HG03095 (cell line): Measurements from ENCODE around the gene BTBD9.

Experiments used
- ATAC-seq: cut with Tn5 transposase; IDR thresholded peaks from one replicate; pipeline ENCODE4 v1.9.1; 2021; ENCODE audit warnings: moderate library complexity; ENCODE audit not compliant: unreplicated experiment

Gene BTBD9

GRCh38 chr6:38262609-38263008, 377.1 kb downstream of the BTBD9 start:
- no peak for ATAC-seq

DNA sequence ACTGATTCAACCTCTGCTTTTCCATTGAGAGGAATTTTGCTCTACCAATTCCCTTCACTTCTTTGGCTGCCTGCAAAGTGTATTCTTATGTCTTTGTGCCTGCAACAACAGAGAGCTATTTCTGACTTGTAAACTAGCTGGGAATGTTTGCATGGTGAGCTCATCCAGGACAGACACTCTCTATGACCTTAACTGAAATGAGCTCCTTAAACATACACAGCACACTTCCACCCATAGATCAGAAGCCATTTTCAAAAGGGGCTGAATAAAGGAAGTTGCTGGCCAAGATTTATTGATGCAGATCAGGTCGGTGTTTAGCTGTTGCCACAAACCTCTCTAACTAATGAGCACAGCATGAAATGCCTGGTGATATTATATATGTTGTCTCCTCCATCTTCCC, 377.7 kb downstream of the BTBD9 start:
- ATAC-seq, result no peak

DNA sequence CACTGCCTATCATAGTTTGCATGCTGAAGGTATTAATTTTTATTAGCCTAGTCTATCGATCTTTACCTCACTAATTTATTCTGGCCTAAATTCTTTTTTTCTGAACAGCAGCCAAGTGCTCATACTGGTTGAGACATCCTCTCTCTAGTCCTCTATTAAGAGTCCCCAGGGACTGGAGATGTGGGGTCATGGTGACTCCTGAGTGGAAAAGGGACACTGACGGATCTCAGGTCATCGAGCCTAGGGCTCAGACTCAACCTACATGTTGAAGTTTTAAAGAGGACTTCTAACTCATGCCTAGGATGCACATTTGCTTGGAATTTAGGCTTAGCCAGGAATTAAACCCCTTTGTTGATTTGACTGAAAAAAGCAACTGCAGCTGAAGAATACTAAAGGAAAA, 378.1 kb downstream of the BTBD9 start:
- ATAC-seq, result no peak

GRCh38 chr6:38259736-38260135, 380.0 kb downstream of the BTBD9 start:
- ATAC-seq, result no peak

- no peak for ATAC-seq
These were observed 391.1 kb downstream of the BTBD9 start for GRCh38 chr6:38248500-38249234.

DNA sequence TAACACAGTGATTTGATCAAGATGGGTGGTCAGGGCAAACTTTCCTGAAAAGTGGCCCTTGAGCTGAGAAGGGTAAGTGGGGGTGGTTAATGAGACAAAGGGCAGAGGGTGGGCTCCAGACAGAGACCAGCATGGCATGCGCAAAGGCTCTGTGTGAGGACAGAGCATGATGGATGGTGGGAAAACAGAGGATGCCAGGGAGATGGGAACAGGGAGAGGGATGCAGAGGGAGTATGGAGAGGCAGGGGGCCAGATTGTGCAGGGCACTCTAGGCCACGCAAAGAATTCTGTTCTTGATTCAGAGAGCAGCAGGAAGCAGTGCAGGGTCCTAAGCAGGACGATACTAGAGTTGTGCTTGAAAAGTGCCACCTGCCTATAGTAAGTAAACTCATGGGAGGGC, 394.4 kb downstream of the BTBD9 start:
- no peak for ATAC-seq

DNA sequence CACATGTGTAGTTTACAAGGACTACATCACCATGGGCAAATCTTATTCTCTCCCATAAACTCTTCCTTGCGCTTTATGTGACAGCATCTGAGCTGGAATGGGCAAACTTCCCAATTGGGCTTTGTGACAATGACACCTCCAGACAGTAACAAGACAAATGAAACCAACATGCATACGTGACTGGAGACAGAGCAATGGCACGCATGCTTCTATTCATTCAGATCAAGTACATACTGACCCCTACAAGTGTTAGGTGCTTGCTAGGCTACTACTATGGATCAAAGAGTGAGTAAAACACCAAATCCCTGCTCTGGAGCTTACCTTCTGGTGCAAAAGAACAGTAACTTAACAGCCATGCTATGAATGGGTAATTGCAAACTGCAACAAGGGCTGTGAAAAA, 394.9 kb downstream of the BTBD9 start:
- no peak for ATAC-seq

DNA sequence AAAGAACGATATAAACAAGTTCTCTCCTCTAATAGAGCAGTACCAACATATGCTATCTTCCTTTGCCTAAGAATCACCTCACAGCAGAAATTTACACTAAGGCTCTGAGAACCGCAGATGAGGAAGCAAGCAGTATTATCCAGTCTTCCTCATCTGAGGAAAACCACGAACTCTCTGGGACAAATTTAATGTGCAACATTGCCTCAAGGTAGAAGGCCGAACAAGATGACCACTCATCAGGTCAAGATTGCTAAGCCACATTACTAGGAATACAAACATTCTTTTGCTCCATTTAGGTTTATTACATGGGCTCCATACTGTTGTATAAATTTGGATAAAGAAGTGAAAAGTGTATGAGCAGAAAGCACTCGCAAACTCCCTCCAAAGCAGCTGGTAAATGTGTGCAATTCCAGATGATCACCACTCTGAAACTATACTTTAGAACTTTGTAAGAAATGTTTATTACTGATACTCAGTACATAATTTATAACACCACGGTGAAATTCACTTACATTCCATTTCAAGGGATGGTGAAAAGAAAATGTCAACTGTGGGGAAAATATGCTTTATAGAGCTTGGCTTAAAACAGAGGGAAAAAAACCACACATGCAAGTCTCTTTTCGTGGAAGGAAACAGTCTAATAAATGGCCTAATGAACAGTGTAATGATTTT, 398.4 kb downstream of the BTBD9 start:
- no peak for ATAC-seq

- no peak for ATAC-seq
These were observed 399.8 kb downstream of the BTBD9 start for GRCh38 chr6:38239719-38240451.

- no peak for ATAC-seq
These were observed 403.1 kb downstream of the BTBD9 start for GRCh38 chr6:38236631-38237030.

DNA sequence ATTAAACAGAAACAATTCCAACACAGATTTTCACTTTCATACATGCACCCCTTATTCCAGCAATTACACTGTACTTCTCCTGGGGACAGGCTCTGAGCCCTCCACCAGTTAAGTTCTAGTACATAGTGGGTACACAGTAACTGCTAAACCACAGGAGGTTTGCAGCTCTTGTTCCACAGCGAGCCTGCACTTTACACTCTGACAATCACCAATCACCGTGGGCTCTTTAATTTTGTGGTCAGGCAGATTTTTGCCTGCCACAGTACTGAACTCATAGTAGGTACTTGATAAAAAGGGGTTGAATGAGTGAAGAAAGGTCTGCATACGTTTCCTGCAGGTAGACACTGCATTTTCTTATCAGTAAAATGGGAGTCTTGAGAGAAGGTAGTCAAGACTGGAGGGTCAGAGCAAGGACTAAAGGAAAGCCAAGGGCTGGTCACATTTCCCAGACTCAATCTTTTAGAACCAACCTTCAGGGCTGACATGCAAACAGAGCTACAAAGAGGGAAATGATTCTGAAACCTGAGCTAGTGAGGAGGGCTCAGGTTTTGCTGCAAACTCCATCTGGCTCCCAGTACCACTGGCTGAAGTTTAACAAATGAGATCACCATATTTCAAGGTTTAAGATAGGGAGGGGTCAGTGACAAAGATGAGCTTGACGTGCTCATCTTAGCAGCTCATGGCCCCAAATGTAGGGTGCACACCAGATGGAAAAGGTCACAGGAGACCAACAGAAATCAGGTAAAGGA, 404.6 kb downstream of the BTBD9 start:
- peak; percentile 85 for ATAC-seq

- no peak for ATAC-seq
These were observed 405.6 kb downstream of the BTBD9 start for GRCh38 chr6:38234141-38234540.

- no peak for ATAC-seq
These were observed 406.5 kb downstream of the BTBD9 start for GRCh38 chr6:38233161-38233791.

GRCh38 chr6:38225766-38226165, 414.0 kb downstream of the BTBD9 start:
- no peak for ATAC-seq

DNA sequence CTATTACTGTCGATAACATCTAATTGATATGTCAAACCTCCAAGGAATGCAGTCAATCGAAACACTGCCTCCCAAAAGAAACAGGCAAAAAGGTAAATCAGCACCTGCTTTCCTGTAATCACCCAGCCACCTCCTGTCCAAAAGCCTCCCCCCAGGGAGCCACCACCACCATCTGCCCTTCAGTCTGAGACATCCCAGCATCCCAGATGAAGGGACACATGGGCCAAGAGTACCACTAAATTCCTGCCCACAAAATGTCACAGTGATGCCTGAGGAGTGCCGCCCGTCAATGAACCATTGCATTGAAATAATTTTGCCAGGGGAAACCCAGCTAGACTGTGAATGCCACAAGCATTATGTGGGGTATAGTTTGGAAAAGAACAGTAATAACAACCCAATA, 418.5 kb downstream of the BTBD9 start:
- ATAC-seq, result no peak

GRCh38 chr6:38220069-38220723, 419.5 kb downstream of the BTBD9 start:
- no peak for ATAC-seq

DNA sequence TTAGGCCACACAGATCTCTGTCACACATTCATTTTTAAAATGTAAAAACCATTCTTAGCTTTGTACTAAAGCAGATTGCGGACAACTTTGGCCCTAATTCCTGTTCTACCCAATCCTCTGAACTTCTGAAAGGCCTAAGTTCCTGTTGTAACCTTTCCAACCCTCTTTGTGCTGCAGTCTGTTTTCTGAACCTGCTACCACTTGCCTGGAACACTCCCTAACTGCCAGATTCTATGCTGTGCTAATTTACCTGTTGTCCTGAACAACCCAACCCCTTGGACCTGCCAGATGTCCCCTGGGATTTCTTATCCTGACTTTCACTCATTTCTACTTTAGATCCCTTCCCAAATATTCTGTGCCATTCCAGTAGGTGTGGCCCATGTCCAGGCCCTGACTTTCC, 421.5 kb downstream of the BTBD9 start:
- ATAC-seq, result no peak

GRCh38 chr6:38216451-38216850, 423.3 kb downstream of the BTBD9 start:
- no peak for ATAC-seq

DNA sequence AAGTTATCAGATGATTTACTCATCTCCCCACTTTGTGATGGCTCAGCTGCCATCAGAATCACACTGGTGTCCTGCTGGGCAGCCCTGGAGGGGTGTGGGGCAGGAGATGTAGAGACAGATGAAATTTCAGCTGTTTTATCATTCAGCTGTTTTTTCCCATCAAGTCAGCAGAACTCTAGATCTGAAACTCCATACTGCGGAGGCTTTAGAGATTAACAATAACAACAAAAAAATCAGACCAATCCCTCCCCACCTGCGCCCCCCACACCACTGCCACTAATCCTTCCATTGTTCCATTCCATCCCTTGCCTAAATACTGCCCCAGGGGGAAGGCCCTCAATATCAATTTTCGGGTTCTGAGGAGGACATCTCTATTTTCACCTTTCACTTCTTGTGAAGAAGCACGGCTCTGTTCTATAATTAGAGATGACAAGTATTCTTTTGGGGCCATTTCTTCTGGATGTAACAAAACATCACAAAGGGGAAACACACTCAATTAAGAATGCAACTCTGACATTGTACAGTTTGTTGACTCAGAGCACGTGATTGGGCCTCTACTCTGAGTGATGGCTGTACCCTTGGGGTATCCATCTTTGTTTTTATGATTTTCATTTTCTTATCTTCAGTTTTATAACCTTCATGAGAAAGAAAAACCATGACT, 423.9 kb downstream of the BTBD9 start:
- ATAC-seq, result no peak

DNA sequence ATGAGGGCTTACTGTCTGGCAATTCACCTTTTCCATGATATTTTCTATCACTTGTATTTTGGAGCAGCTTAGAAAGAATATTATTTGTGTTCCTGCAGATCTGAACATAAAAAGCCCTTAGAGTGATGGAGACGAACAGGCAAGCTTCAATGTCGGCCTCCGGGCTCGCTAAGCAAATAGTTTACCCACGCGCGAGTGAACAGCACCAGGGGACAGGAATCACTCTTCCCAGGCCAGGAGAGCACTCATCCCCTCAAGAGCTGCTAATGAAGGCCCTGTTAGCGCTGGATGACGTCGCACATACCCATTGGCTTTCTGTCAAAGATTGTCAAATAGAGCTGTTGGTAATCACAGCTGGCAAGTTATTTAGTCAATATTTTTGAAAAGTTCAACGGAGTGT, 424.5 kb downstream of the BTBD9 start:
- no peak for ATAC-seq
